ENCODE results near the gene NUDT14. TPM values are rescaled to one million over a fixed set of nuclear protein-coding genes. Genes with fewer than 3 reads are reported as not detected.
A peak's percentile ranks its signal among the peaks of the same experiment; 100 is the strongest.

The NUDT14 gene
- total RNA-seq, 2 donors from 2014 or later = 43.4 to 59.5 TPM

DNA sequence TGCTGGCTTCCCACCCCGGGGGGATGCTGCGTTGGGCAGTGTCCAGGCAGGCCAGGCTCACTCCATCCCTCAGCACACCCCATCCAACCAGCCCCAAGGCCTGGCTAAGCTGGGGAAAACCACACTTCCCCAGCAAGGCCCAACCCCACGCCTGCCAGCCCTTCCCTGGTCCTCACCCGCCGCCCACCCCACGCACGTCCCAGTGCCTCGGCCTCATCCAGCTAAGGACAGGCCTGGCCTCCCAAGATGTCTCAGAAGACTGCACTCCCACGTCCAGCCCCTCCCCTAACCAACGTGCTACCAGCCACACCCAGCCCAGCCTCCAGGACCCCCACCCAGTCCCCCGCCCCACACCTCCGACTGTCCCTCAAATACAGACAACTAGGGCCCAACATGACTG lies 22.3 kb downstream of the NUDT14 start:
- Histone ChIP-seq H3K4me3 (ENCODE audit: low read length) (no peak overlapping the region), H3K4me1 (ENCODE audit: control insufficient read depth, insufficient read depth, low read length) (no peaks in the 10 kb centered on the region), H3K9ac (ENCODE audit: extremely low read depth, low read length, poor library complexity, severe bottlenecking) (no peak overlapping the region), H3K9me3 (ENCODE audit: control insufficient read depth, low read length) (no peaks in the 10 kb centered on the region), H3K27ac (ENCODE audit: low read depth, low read length) (no peak overlapping the region), H3K27me3 (ENCODE audit: control insufficient read depth, insufficient read depth, low read length, poor library complexity, severe bottlenecking) (no peaks in the 10 kb centered on the region), H3K36me3 (ENCODE audit: control insufficient read depth, insufficient read depth, low read length) (no peaks in the 10 kb centered on the region)
- Mint-ChIP-seq H3K9me3 (no peaks in the 10 kb centered on the region), H3K36me3 (ENCODE audit: low read depth) (no peaks in the 10 kb centered on the region), H3K27ac (no peak overlapping the region), H3K4me1 (no peaks in the 10 kb centered on the region), H3K4me3 (no peak overlapping the region), H3K27me3 (ENCODE audit: insufficient read depth) (no peaks in the 10 kb centered on the region)
- 91 to 92% methylated on average over 2 to 12 of the region's 12 CpGs for WGBS, 2 experiments (ENCODE audit: insufficient coverage in 1 of 2, insufficient read length in 1 of 2)
- no peak for DNase-seq
- TF ChIP-seq, protein P1, sequence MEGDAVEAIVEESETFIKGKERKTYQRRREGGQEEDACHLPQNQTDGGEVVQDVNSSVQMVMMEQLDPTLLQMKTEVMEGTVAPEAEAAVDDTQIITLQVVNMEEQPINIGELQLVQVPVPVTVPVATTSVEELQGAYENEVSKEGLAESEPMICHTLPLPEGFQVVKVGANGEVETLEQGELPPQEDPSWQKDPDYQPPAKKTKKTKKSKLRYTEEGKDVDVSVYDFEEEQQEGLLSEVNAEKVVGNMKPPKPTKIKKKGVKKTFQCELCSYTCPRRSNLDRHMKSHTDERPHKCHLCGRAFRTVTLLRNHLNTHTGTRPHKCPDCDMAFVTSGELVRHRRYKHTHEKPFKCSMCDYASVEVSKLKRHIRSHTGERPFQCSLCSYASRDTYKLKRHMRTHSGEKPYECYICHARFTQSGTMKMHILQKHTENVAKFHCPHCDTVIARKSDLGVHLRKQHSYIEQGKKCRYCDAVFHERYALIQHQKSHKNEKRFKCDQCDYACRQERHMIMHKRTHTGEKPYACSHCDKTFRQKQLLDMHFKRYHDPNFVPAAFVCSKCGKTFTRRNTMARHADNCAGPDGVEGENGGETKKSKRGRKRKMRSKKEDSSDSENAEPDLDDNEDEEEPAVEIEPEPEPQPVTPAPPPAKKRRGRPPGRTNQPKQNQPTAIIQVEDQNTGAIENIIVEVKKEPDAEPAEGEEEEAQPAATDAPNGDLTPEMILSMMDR (conservative IDR thresholded peaks at IDR 0.05) = no peak

DNA sequence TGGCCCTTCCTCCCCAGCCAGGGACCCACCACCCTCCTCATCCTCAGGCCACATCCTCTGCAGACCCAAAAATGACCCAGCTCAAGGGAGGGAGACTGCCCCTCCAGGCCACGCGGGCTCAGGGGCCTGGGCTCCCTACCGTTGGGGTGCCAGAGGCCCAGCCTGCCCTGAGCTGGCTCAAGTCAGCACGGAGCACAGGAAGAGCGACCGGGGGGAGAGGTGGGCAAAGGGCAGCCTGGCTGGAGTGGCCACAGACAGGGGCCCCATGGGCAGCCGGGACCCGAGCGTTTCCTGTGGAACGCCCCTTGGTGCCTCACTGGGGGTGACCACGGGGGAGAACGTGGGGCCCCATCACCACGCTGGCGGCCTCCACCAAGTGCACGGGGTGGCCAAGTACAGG lies 23.2 kb downstream of the NUDT14 start:
- H3K9me3 Mint-ChIP-seq = no peaks in the 10 kb centered on the region
- WGBS, 2 experiments (ENCODE audit: insufficient coverage in 1 of 2, insufficient read length in 1 of 2) = 90 to 100% methylated on average over 8 to 15 of the region's 15 CpGs
- Histone ChIP-seq H3K27ac (ENCODE audit: low read depth, low read length) (no peak overlapping the region), H3K4me1 (ENCODE audit: control insufficient read depth, insufficient read depth, low read length) (no peaks in the 10 kb centered on the region), H3K9ac (ENCODE audit: extremely low read depth, low read length, poor library complexity, severe bottlenecking) (no peak overlapping the region), H3K4me3 (ENCODE audit: low read length) (no peak overlapping the region), H3K9me3 (ENCODE audit: control insufficient read depth, low read length) (no peaks in the 10 kb centered on the region), H3K36me3 (ENCODE audit: control insufficient read depth, insufficient read depth, low read length) (no peaks in the 10 kb centered on the region), H3K27me3 (ENCODE audit: control insufficient read depth, insufficient read depth, low read length, poor library complexity, severe bottlenecking) (no peaks in the 10 kb centered on the region)
- no peak for DNase-seq
- no peaks in the 10 kb centered on the region for H3K36me3 Mint-ChIP-seq (ENCODE audit: low read depth)
- no peak overlapping the region for H3K4me3 Mint-ChIP-seq
- TF ChIP-seq, protein P1 (conservative IDR thresholded peaks at IDR 0.05) = no peak
- H3K27me3 Mint-ChIP-seq (ENCODE audit: insufficient read depth) = no peaks in the 10 kb centered on the region
- H3K4me1 Mint-ChIP-seq = no peaks in the 10 kb centered on the region
- no peak overlapping the region for H3K27ac Mint-ChIP-seq

DNA sequence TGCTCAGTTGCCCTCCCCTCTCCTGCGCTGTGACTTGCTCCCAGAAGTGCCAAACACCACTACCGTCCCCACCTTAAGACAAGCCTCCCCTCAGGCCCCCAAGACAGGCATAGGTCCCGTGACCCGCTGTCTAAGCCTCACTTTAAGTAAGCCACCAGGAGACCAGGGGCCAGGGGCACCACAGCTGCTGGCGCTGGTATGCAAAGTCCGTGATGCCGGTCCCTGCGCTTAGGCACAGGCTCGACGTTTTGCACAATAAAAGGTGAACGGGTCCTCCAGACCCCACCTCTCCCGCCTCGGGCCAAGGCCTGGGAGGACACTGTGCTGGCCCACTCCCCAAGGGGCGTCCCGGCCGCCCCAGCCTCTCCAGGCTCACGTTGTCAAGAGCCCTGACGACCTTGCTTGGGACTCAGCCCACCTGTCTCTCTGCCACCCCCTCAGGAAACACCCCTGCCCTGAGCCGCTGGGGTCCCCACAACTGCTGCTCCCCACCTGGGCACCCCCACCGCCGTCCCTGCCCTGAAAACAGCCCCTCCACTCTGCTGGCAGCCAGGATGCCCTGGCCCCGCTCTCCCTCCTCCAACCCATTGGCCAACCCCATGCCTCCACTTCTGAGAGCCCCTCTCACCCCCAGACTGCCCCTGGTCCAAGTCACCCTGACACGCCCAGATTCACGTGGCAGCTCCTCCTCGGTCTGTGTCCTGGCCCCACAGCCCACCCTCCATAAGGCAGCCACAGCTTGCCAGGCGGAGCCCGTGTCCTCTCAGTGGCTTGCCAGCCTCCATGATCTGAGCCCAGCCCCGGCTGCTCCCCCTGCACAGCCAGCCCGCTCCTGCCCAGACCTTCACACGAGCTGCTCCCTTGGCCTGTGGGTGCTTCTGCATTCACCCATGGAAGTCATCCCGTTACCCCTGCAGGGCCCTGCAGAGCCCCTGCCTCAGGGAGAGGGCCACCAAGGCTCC lies 24.4 kb downstream of the NUDT14 start:
- H3K4me3 Mint-ChIP-seq = no peak overlapping the region
- H3K4me1 Mint-ChIP-seq = no peaks in the 10 kb centered on the region
- DNase-seq = no peak
- TF ChIP-seq, protein P1 (conservative IDR thresholded peaks at IDR 0.05) = no peak
- no peaks in the 10 kb centered on the region for H3K36me3 ChIP-seq (ENCODE audit: control insufficient read depth, insufficient read depth, low read length)
- no peak overlapping the region for H3K27ac ChIP-seq (ENCODE audit: low read depth, low read length)
- H3K4me3 ChIP-seq (ENCODE audit: low read length) = no peak overlapping the region
- H3K27ac Mint-ChIP-seq = peak overlapping the region; percentile 7
- no peaks in the 10 kb centered on the region for H3K27me3 Mint-ChIP-seq (ENCODE audit: insufficient read depth)
- H3K9me3 ChIP-seq (ENCODE audit: control insufficient read depth, low read length) = no peaks in the 10 kb centered on the region
- H3K4me1 ChIP-seq (ENCODE audit: control insufficient read depth, insufficient read depth, low read length) = no peaks in the 10 kb centered on the region
- H3K9ac ChIP-seq (ENCODE audit: extremely low read depth, low read length, poor library complexity, severe bottlenecking) = no peak overlapping the region
- WGBS, 2 experiments (ENCODE audit: insufficient coverage in 1 of 2, insufficient read length in 1 of 2) = 85 to 88% methylated on average over 21 to 31 of the region's 31 CpGs
- H3K36me3 Mint-ChIP-seq (ENCODE audit: low read depth) = no peaks in the 10 kb centered on the region
- H3K27me3 ChIP-seq (ENCODE audit: control insufficient read depth, insufficient read depth, low read length, poor library complexity, severe bottlenecking) = no peaks in the 10 kb centered on the region
- H3K9me3 Mint-ChIP-seq = no peaks in the 10 kb centered on the region
